Mesothelial cell of epicardium (in vitro differentiated cells): ENCODE results near the gene KLHL14. TPM values are rescaled to one million over a fixed set of nuclear protein-coding genes. Genes with fewer than 3 reads are reported as not detected.

Experiments
- DNase-seq, 2 experiments: peaks; one replicate each; pipeline ENCODE4 v3.0.0; 2021; ENCODE audit warnings: low spot score in 2 of 2; ENCODE audit not compliant: unreplicated experiment in 2 of 2
- H3K27ac Mint-ChIP-seq: 2 replicates; pipeline ENCODE4 v1.8.0; 2021; ENCODE audit warnings: mixed read lengths
- H3K27me3 Mint-ChIP-seq: 2 replicates; pipeline ENCODE4 v1.8.0; 2021; ENCODE audit warnings: low read depth, mixed read lengths
- H3K36me3 Mint-ChIP-seq: 2 replicates; pipeline ENCODE4 v1.8.0; 2021; ENCODE audit warnings: mixed read lengths
- H3K4me1 Mint-ChIP-seq: 2 replicates; pipeline ENCODE4 v1.8.0; 2021; ENCODE audit warnings: mixed read lengths
- H3K4me3 Mint-ChIP-seq: 2 replicates; pipeline ENCODE4 v1.8.0; 2021; ENCODE audit warnings: mild to moderate bottlenecking, moderate library complexity, mixed read lengths
- H3K9me3 Mint-ChIP-seq: 2 replicates; pipeline ENCODE4 v1.8.0; 2021; ENCODE audit warnings: mixed read lengths
- CTCF ChIP-seq: fragments of 200-600 bp; sonication (generic); IDR thresholded peaks from one replicate; pipeline ENCODE4 v1.5.0; 2021; ENCODE audit warnings: antibody characterized with exemption; ENCODE audit not compliant: unreplicated experiment
- total RNA-seq: library from RNA; stranded (reverse); gene quantifications from 3 replicates; pipeline ENCODE4 v1.2.1, GENCODE V29; 2021

The KLHL14 gene
- total RNA-seq, 1 donor from 2014 or later: 0.04 TPM

DNA sequence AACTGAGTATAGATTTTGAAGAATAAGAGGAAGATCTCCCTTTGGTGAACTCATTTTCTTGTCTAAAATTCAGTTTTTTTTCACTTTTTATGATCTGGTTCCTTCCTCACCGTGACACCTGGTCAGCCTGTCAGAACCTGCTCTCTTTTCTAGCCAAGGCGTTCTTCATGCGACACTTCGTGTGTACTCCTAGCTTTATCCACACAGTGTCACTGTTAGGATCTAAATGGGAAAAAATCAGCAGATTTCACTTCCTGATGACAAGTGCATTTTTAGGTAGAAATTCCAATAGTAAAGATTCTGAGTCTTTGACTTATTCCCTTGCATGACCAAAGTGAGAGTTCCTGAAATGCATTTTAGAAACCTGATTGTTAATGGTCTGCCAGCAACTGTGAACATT, 89.8 kb downstream of the KLHL14 start:
- H3K9me3 Mint-ChIP-seq: no peaks in the 10 kb centered on the region
- no peak overlapping the region for H3K4me3 Mint-ChIP-seq
- peaks cover 41% of the 10 kb centered on the region for H3K27me3 Mint-ChIP-seq
- H3K36me3 Mint-ChIP-seq: no peaks in the 10 kb centered on the region
- no peaks in the 10 kb centered on the region for H3K4me1 Mint-ChIP-seq
- TF ChIP-seq CTCF: no peak
- DNase-seq: no peak
- no peak overlapping the region for H3K27ac Mint-ChIP-seq

GRCh38 chr18:32677578-32677977, 95.2 kb downstream of the KLHL14 start:
- no peaks in the 10 kb centered on the region for H3K36me3 Mint-ChIP-seq
- H3K9me3 Mint-ChIP-seq: no peaks in the 10 kb centered on the region
- H3K27ac Mint-ChIP-seq: no peak overlapping the region
- no peak for TF ChIP-seq CTCF
- H3K4me3 Mint-ChIP-seq: no peak overlapping the region
- no peak for DNase-seq
- H3K4me1 Mint-ChIP-seq: peaks cover 3% of the 10 kb centered on the region
- H3K27me3 Mint-ChIP-seq: peaks cover 29% of the 10 kb centered on the region

- Mint-ChIP-seq H3K4me3 (no peak overlapping the region), H3K27ac (no peak overlapping the region), H3K9me3 (no peaks in the 10 kb centered on the region), H3K36me3 (no peaks in the 10 kb centered on the region), H3K27me3 (peaks cover 15% of the 10 kb centered on the region), H3K4me1 (peaks cover 5% of the 10 kb centered on the region)
- no peak for DNase-seq
- no peak for TF ChIP-seq CTCF
These were observed 98.3 kb downstream of the KLHL14 start for GRCh38 chr18:32674491-32674890.

GRCh38 chr18:32672398-32672797, 100.4 kb downstream of the KLHL14 start:
- no peaks in the 10 kb centered on the region for H3K36me3 Mint-ChIP-seq
- DNase-seq: no peak
- no peak overlapping the region for H3K4me3 Mint-ChIP-seq
- H3K9me3 Mint-ChIP-seq: no peaks in the 10 kb centered on the region
- H3K27ac Mint-ChIP-seq: no peak overlapping the region
- peaks cover 6% of the 10 kb centered on the region for H3K27me3 Mint-ChIP-seq
- no peak for TF ChIP-seq CTCF
- H3K4me1 Mint-ChIP-seq: peaks cover 5% of the 10 kb centered on the region

DNA sequence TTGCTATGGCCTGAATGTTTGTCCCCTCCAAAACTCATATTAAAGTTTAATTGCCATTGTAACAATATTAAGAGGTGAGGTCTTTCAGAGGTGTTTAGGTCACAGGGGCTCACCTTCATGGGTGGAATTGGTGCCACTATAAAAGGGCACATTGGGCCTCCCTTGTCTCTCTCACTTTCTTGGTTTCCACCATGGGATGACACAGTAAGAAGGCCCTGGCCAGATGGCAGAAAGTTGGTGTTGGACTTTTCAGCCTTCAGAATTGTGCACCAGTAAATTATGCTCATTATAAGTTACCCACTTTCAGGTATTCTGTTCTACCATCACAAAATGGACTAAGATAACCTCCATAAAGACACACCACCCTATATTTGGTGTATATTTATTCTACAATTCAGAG, 102.1 kb downstream of the KLHL14 start:
- Mint-ChIP-seq H3K27ac (no peak overlapping the region), H3K27me3 (peaks cover 5% of the 10 kb centered on the region), H3K36me3 (no peaks in the 10 kb centered on the region), H3K9me3 (peaks cover 7% of the 10 kb centered on the region), H3K4me1 (peaks cover 2% of the 10 kb centered on the region), H3K4me3 (no peak overlapping the region)
- no peak for DNase-seq
- TF ChIP-seq CTCF: no peak

DNA sequence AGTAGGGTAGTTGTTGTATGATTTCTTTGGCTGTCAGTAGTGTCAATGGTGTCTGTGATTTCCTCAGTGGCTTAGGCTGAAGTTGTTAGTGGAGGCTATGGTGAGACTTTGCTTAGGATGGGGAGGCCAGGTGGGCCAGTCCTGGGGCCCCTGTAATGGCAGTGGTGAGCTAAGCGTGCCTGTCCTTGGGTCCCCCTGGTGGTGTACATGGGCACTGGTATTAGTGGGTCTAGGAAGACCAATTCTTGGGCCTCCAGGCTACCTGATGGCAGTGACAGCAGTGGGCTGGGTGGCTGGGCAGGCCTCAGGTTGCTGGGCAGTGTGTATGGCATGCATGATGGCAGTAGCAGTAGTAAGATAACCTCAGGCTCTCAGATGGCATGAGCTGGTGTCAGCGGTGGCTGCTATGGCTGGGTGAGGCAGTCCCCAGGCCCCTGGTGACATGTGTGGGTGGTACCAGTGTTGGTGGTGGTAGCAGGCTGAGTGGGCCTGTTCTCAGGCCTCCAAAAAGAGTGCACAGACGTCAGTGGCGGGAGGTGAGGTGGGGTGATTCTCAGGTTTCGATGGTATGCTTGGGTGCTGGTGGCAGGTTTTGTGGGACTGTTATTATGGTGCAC, 103.2 kb downstream of the KLHL14 start:
- peak; percentile 40 for TF ChIP-seq CTCF
- H3K27me3 Mint-ChIP-seq: peaks cover 5% of the 10 kb centered on the region
- no peak for DNase-seq
- peaks cover 2% of the 10 kb centered on the region for H3K4me1 Mint-ChIP-seq
- H3K36me3 Mint-ChIP-seq: no peaks in the 10 kb centered on the region
- no peak overlapping the region for H3K4me3 Mint-ChIP-seq
- H3K9me3 Mint-ChIP-seq: peaks cover 7% of the 10 kb centered on the region
- no peak overlapping the region for H3K27ac Mint-ChIP-seq
